Sigmoid colon (tissue), 4 donors: ENCODE results near the gene TSPAN32.

Source experiments
- EP300 ChIP-seq, 4 donors: sonication (generic); formaldehyde crosslinking; IDR thresholded peaks; one replicate each; pipeline ENCODE4 v1.6.1; 2017; ENCODE audit warnings: antibody characterized with exemption in 4 of 4
- POLR2A ChIP-seq, 2 donors: fragments of 450-650 bp; IDR thresholded peaks; one replicate each; pipeline ENCODE4 v1.6.1; 2016; ENCODE audit warnings: antibody characterized with exemption in 2 of 2, mild to moderate bottlenecking in 2 of 2, moderate library complexity in 2 of 2
- POLR2AphosphoS5 ChIP-seq, 4 donors: sonication (generic); formaldehyde crosslinking; IDR thresholded peaks; one replicate each; pipeline ENCODE4 v1.6.1; 2017; ENCODE audit warnings: antibody characterized with exemption in 4 of 4
- TF ChIP-seq, protein P1 (sequence below), 4 experiments: fragments of 450-650 bp in 3 of 4; fragments of 200-600 bp in 1 of 4; IDR thresholded peaks; one replicate each; pipeline ENCODE4 v1.5.1; 2016 to 2019; ENCODE audit warnings: antibody characterized with exemption in 4 of 4, mild to moderate bottlenecking in 3 of 4, moderate library complexity in 2 of 4

GRCh38 chr11:2298131-2298794, 3.5 kb upstream of the TSPAN32 start:
- TF ChIP-seq, protein P1, sequence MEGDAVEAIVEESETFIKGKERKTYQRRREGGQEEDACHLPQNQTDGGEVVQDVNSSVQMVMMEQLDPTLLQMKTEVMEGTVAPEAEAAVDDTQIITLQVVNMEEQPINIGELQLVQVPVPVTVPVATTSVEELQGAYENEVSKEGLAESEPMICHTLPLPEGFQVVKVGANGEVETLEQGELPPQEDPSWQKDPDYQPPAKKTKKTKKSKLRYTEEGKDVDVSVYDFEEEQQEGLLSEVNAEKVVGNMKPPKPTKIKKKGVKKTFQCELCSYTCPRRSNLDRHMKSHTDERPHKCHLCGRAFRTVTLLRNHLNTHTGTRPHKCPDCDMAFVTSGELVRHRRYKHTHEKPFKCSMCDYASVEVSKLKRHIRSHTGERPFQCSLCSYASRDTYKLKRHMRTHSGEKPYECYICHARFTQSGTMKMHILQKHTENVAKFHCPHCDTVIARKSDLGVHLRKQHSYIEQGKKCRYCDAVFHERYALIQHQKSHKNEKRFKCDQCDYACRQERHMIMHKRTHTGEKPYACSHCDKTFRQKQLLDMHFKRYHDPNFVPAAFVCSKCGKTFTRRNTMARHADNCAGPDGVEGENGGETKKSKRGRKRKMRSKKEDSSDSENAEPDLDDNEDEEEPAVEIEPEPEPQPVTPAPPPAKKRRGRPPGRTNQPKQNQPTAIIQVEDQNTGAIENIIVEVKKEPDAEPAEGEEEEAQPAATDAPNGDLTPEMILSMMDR (IDR thresholded peaks at IDR 0.05) = no peak
- TF ChIP-seq POLR2A (IDR thresholded peaks at IDR 0.05) (no peak), EP300 (IDR thresholded peaks at IDR 0.05) (no peak), POLR2AphosphoS5 (IDR thresholded peaks at IDR 0.05) (no peak)
